Measurements from ENCODE around the gene ACKR1.

Gene ACKR1

DNA sequence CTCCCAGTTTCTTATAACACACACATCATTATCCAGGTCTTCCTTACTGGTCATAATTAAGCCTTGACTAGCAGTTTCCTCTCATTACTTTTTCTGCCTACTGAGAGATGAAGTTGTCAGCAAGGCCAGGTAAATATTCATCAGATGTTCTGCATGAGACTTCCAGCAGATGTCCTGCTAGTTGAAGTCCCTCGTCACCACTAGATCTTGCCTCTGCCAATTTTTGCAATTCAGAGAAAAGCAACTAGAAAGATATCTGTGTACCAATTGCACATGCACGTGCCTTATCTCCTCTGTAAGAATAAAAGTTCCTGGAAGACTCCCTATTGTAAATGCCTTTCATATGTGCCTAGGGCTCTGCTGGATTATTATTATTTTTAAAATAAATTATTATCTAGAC lies 18.3 kb downstream of the ACKR1 start:
- DNase-seq = no peak

DNA sequence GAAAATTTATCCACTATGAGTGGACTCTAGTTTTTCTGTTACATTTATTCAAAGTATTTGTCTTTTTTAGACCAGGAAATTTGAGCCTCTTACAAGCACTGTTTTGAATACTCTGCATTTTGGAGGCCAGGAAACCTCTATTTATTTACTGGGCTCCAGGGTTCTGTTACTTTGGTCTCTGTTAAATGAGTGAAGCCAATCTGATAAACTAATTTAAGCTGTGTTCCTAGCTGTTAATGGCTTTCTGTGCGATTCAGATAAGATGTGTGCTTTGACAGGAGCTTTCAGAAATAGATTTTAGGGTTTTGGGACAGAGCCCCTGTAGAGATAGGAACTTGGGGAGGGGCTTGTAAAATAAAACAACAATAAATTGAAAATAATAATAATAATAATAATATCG lies 23.9 kb downstream of the ACKR1 start:
- DNase-seq = no peak

DNA sequence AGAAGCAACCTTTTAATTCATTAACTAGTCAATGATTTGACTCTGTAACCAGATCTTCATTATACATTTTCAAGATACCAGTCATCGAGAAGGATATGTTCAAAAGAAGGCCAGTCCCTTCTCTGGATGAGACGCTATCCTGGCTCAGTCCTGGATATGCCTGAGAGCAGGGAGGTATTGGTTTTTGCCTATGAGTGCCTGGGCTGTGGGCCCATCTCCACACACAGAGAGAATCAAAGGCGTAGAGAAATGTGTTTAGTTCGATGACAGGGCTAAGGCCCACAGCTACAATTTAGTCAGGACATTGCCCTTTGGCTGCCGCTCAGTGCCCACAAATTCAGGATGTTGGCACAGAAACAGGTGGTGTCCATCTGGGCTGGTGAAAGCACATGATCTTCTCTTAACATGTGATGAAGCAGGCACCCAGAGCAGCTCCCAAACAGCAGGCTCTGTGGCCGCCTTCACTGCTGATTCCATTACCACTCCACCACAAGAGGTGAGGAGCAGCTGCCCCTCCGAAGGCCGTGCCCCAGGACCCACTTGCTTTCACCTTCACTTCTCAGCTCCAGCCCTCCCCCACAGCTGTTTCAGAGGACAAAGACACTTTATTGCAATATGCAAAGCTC lies 24.7 kb downstream of the ACKR1 start:
- DNase-seq = no peak

DNA sequence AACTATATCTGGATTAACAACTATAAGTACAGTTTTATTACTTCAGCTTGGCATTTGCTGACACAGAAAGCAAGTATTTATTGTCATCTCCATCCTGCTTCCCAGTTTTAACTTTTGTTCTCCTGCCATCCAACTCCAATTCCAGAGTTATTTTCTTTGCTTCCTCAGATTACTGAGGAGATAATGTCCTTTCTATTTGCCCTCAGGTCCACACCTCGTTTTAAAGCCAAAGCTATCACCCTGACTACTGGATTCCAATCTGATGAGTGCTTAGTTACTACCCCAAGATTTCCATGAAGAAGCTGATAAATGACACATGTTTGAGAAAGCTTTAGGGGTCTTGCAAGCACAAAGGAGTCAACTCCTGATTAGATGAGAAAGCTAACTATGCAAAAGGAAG lies 25.2 kb downstream of the ACKR1 start:
- no peak for DNase-seq

DNA sequence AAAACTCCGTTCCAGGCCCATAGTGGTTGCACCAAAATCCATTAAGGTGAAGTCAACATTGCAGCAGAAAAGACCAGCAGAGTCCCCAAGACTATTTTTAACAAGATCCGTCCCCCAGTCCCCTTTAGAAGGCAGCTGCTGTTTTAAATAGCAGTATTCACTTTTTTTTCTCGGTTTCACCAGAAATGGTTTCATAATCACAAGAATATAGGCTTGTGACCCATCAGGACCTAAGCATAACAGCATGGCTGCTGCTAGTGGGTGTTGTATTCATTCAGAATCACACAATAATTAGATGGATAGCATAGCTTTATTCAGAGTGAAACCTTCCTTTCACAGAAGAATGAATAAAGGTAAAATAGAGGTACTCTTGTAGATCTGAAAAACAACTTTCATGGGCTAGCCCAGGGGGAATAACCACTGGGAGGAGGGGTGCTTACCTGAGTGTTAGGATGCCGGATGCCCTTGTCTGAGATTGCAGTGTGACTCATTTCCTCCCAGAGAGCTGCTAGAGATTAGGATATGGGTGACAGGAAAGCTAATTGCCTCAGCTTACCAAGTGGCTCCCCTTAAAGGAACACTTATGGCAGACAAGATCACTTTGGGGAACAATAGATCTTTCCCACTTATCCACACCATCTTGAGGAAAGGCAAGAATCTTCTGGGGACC lies 35.0 kb downstream of the ACKR1 start:
- DNase-seq = no peak

DNA sequence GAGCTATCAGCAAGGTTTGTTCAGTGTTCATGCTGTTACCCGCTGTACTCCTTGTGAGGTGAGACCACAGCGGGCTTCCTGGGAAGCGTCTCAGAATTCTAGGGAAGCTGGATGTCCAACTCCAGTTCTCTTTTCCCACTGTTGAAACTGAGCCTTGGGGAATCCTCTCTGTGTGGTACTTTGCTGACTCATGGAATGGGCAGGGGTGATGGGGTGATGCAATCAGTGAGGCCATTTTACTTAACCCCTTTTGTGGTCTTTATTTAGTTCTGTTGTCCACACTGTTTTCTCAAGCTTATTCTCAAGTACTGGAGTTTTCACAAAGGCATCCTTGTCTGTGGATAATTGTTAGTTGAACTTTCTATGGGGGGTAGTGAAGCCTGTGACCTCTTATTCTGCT lies 42.6 kb downstream of the ACKR1 start:
- no peak for DNase-seq

DNA sequence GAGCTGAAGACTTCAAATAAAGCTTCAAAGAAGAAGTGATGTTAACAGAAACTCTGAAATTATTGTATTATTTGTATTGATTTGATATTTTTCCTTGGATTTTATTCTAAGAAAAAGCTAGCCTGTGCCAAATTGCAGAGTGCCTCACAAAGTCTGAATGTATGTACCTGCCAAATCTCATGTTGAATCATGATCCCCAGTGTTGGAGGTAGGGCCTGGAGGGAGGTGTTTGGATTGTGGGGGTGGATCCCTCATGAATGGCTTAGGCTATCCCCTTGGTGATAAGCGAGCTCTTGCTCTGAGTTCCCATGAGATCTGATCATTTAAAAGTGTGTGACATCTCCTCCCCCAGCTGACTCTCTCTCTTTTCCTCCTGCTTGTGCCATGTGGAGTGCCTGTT lies 43.6 kb downstream of the ACKR1 start:
- DNase-seq = no peak

DNA sequence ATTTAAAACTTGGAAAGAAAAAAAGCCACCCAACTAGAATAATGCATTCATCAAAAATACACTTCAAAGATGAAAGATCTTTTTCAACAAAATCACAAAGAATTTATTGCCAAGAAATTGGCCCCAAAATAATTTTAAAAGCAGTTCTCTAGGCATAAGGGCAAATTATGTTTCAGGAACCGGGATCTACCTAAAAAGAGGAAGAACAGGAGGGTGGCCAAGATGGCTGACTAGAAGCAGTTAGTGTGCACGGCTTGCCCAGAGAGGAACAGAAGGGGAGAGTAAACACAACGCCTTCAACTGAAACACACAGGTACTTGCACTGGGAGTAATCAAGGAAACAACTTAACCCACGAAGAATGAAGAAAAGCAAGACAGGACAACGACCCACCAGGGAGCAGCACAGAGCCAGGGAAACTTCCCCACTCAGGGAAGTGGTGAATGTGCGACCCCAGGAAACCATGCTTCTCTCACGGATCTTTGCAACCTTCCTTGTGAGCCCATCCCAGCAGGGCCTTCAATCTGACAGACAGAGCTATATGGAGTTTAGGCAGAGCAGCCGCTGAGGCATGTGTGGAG lies 46.1 kb downstream of the ACKR1 start:
- DNase-seq = no peak
